ENCODE measurements around the gene GSTA5. TPM values are rescaled to one million over a fixed set of nuclear protein-coding genes. Genes with fewer than 3 reads are reported as not detected.
"Not testable (repeated sequence)": the region's sequence is repeated elsewhere in the genome, so short reads cannot be mapped to it uniquely, and the experiment has no call there.

Gene GSTA5
- total and polyA plus RNA-seq, 9 donors = not detected

GRCh38 chr6:52801188-52801841, 39.3 kb downstream of the GSTA5 start:
- no peak for DNase-seq
- no peaks in the 10 kb centered on the region for H3K27me3 ChIP-seq
- no peak overlapping the region for H3K4me3 ChIP-seq
- H3K27ac ChIP-seq = no peak overlapping the region
- intact Hi-C loops (cut with DNase I) = no loop called here
- H3K9me3 ChIP-seq = no peaks in the 10 kb centered on the region
- 85 to 87% (median 86%) methylated on average over 2 of the region's 2 CpGs for WGBS, 3 donors
- TF ChIP-seq, protein P1, sequence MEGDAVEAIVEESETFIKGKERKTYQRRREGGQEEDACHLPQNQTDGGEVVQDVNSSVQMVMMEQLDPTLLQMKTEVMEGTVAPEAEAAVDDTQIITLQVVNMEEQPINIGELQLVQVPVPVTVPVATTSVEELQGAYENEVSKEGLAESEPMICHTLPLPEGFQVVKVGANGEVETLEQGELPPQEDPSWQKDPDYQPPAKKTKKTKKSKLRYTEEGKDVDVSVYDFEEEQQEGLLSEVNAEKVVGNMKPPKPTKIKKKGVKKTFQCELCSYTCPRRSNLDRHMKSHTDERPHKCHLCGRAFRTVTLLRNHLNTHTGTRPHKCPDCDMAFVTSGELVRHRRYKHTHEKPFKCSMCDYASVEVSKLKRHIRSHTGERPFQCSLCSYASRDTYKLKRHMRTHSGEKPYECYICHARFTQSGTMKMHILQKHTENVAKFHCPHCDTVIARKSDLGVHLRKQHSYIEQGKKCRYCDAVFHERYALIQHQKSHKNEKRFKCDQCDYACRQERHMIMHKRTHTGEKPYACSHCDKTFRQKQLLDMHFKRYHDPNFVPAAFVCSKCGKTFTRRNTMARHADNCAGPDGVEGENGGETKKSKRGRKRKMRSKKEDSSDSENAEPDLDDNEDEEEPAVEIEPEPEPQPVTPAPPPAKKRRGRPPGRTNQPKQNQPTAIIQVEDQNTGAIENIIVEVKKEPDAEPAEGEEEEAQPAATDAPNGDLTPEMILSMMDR (IDR thresholded peaks at IDR 0.05) = no peak
- TF ChIP-seq EP300 (IDR thresholded peaks at IDR 0.05) (no peak), POLR2A (IDR thresholded peaks at IDR 0.05) (no peak)
- H3K36me3 ChIP-seq = no peaks in the 10 kb centered on the region
- H3K4me1 ChIP-seq (ENCODE audit: insufficient read depth) = no peaks in the 10 kb centered on the region

DNA sequence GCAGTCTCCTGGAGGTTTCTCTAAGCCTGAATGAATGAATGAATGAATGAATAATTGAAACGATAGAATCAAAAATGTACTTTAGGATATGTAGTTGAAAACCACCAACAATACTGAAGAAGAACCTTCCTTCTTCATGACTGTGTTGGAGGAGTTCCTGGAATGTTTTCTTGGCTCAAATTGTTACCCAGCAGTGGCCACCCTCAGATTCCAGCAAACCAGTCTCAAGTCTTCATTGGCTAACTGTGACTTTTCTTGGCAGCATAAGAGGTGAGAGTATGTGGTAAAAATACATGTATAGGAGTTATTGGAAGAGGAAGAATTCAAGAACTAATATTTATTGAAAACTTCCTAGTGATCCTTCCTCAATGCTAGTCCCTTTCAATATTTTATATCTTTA, 41.3 kb downstream of the GSTA5 start:
- H3K36me3 ChIP-seq; H3K4me3 ChIP-seq; H3K4me1 ChIP-seq (ENCODE audit: insufficient read depth); H3K9me3 ChIP-seq; DNase-seq; H3K27ac ChIP-seq; H3K27me3 ChIP-seq; intact Hi-C loops (cut with DNase I): not testable (repeated sequence)
- WGBS, 3 donors = 72 to 78% (median 73%) methylated on average over 1 of the region's 1 CpG

- H3K27me3 ChIP-seq; H3K9me3 ChIP-seq; intact Hi-C loops (cut with DNase I); H3K36me3 ChIP-seq; H3K4me3 ChIP-seq; DNase-seq; H3K4me1 ChIP-seq (ENCODE audit: insufficient read depth); H3K27ac ChIP-seq: not testable (repeated sequence)
- WGBS, 3 donors = 81 to 89% (median 85%) methylated on average over 2 of the region's 2 CpGs
Measured at GRCh38 chr6:52794366-52794765, 46.2 kb downstream of the GSTA5 start.

DNA sequence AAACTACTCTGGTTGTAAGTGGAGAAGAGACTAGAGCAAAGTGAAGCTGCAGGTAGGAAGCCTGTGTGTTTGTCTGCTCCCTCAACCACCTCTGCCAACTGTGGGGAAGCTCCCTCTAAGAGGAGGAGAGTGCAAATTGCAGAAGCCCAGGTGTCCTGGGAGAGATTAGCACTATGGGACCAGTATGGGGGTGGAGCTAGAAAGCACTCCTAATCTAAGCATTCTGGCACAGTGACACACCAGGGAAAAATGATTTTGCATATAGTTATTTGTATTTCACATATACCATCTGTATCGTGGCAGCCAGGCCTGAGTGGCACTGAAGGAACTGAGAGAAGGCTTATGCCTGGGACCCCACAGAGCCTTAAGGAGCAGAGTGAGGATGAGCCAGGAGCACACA, 49.8 kb downstream of the GSTA5 start:
- H3K27ac ChIP-seq = no peak overlapping the region
- H3K27me3 ChIP-seq = no peaks in the 10 kb centered on the region
- H3K9me3 ChIP-seq = no peaks in the 10 kb centered on the region
- H3K4me1 ChIP-seq (ENCODE audit: insufficient read depth) = no peaks in the 10 kb centered on the region
- H3K4me3 ChIP-seq = no peak overlapping the region
- WGBS, 3 donors = 0% methylated on average over 1 of the region's 1 CpG
- TF ChIP-seq EP300 (IDR thresholded peaks at IDR 0.05) (no peak), POLR2A (IDR thresholded peaks at IDR 0.05) (no peak)
- TF ChIP-seq, protein P1 (IDR thresholded peaks at IDR 0.05) = no peak
- no peaks in the 10 kb centered on the region for H3K36me3 ChIP-seq
- DNase-seq = no peak
- intact Hi-C loops (cut with DNase I) = no loop called here

GRCh38 chr6:52789658-52790057, 51.0 kb downstream of the GSTA5 start:
- not testable (repeated sequence) for H3K36me3 ChIP-seq; H3K27ac ChIP-seq; DNase-seq; H3K4me3 ChIP-seq; H3K9me3 ChIP-seq; H3K4me1 ChIP-seq (ENCODE audit: insufficient read depth); H3K27me3 ChIP-seq
- intact Hi-C loops (cut with DNase I) = loop anchor here in 1 of 4 donors (5.0 kb wide), 1 partner anchor 38 kb away; no protein-coding TSS in a partner anchor
- 96 to 100% (median 100%) methylated on average over 1 of the region's 1 CpG for WGBS, 3 donors

GRCh38 chr6:52788478-52788877, 52.1 kb downstream of the GSTA5 start:
- no peaks in the 10 kb centered on the region for H3K36me3 ChIP-seq
- intact Hi-C loops (cut with DNase I) = loop anchor here in 1 of 4 donors (5.0 kb wide), 1 partner anchor 39 kb away; no protein-coding TSS in a partner anchor
- DNase-seq = no peak
- no peaks in the 10 kb centered on the region for H3K4me1 ChIP-seq (ENCODE audit: insufficient read depth)
- 7 to 12% (median 9%) methylated on average over 3 of the region's 3 CpGs for WGBS, 3 donors
- no peak overlapping the region for H3K27ac ChIP-seq
- no peaks in the 10 kb centered on the region for H3K9me3 ChIP-seq
- H3K4me3 ChIP-seq = no peak overlapping the region
- no peaks in the 10 kb centered on the region for H3K27me3 ChIP-seq
- TF ChIP-seq EP300 (IDR thresholded peaks at IDR 0.05) = no peak
- TF ChIP-seq POLR2A (IDR thresholded peaks at IDR 0.05) = no peak
- TF ChIP-seq, protein P1 (IDR thresholded peaks at IDR 0.05) = no peak

Data from ovary (tissue), 9 donors.